Thyroid gland (tissue), 4 donors: ENCODE measurements around the gene RNF148.

ENCODE experiments used
- POLR2A ChIP-seq, 2 donors: fragments of 450-650 bp; IDR thresholded peaks; one replicate each; pipeline ENCODE4 v1.6.1; 2017; ENCODE audit warnings: antibody characterized with exemption in 2 of 2, mild to moderate bottlenecking in 2 of 2, moderate library complexity in 1 of 2
- TF ChIP-seq, protein P1 (sequence below), 6 experiments: fragments of 200-600 bp in 3 of 6; fragments of 450-650 bp in 3 of 6; sonication (generic) in 3 of 6; IDR thresholded peaks; one replicate each; pipeline ENCODE4 v1.5.1; 2016 to 2019; ENCODE audit warnings: antibody characterized with exemption in 6 of 6, mild to moderate bottlenecking in 2 of 6, inconsistent platforms in 1 of 6, moderate library complexity in 1 of 6

DNA sequence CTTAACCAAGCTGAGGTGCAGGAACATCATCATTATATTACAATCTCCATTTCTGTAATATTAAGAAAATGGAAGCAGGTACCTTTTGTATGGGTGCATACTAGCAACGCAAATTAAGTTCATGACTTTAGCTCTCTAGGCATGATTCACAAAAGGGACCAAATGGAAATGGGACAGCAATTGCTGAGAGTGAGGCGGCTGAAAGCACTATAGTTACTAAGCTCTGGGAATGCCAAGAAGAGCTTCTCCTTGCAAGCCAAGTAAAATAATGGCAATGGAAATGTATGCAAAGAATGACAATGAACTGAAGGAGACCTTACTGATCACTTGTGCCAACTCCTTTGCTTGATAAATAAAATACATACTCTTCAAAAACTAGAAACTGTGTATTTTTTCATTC, 36.2 kb upstream of the RNF148 start:
- TF ChIP-seq, protein P1, sequence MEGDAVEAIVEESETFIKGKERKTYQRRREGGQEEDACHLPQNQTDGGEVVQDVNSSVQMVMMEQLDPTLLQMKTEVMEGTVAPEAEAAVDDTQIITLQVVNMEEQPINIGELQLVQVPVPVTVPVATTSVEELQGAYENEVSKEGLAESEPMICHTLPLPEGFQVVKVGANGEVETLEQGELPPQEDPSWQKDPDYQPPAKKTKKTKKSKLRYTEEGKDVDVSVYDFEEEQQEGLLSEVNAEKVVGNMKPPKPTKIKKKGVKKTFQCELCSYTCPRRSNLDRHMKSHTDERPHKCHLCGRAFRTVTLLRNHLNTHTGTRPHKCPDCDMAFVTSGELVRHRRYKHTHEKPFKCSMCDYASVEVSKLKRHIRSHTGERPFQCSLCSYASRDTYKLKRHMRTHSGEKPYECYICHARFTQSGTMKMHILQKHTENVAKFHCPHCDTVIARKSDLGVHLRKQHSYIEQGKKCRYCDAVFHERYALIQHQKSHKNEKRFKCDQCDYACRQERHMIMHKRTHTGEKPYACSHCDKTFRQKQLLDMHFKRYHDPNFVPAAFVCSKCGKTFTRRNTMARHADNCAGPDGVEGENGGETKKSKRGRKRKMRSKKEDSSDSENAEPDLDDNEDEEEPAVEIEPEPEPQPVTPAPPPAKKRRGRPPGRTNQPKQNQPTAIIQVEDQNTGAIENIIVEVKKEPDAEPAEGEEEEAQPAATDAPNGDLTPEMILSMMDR (IDR thresholded peaks at IDR 0.05), result no peak
- no peak for TF ChIP-seq POLR2A (IDR thresholded peaks at IDR 0.05)
